Retinal pigment epithelial cell (primary cell): ENCODE results near the gene NMB.

ENCODE experiments used
- DNase-seq: peaks from one replicate; pipeline ENCODE4 v3.0.0-alpha.2; 2010; ENCODE audit warnings: low read depth
- H3K4me3 ChIP-seq: 2 replicates; pipeline ENCODE4 v1.5.1; 2011; ENCODE audit warnings: mild to moderate bottlenecking, low read length, control low read depth, moderate library complexity
- CTCF ChIP-seq: conservative IDR thresholded peaks from 2 replicates; pipeline ENCODE4 v1.5.1; 2011; ENCODE audit warnings: low read depth, low read length, control low read depth, inconsistent platforms

NMB gene

GRCh38 chr15:84668221-84668982 is 10.4 kb upstream of the NMB start:
- no peak for TF ChIP-seq CTCF
- H3K4me3 ChIP-seq = no peak overlapping the region
- no peak for DNase-seq

GRCh38 chr15:84666373-84666772 is 8.4 kb upstream of the NMB start:
- DNase-seq = no peak
- no peak overlapping the region for H3K4me3 ChIP-seq
- TF ChIP-seq CTCF = no peak

GRCh38 chr15:84661001-84661400 is 3.0 kb upstream of the NMB start:
- DNase-seq = no peak
- TF ChIP-seq CTCF = no peak
- H3K4me3 ChIP-seq = no peak overlapping the region

DNA sequence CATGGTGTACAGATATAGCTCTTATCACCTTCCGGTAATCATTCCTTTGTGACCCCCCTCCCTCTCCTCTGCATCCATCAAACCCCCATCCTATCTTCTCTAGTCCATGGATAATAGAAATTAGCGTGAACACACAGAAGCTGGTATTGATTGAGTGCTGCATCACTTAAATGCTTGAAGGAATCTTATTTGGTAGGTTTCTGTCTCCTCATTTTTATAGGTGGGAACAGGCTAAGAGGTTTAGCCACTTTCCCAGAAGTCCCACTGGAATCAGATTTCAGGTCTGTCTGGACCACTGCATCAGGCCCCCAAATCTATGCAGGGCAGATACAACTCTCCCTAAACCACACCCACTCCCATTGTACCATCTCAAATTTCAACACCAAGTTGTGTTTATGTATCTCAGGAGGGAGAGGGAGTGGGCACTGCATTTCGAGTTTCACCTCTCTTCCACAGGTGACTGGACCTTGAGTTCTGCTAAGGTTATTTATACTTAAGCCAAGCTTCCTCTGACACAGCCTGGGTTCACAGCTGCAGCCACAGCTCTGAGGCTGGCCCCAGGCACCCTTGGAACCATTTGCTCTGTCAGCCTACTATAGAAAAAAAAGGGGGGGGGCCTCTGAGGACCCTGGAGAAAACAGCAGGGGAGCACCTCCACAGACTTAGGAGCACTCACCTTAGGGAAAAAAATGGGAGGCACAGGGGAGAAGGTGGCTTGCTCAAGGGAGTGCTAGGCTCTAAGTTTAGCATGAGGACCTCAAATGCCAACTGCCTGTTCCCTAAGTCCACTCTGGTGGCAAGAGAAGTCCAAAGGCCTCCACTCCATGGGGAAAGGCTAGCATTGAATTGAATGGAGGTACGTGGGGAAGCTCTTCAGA is 2.1 kb upstream of the NMB start:
- H3K4me3 ChIP-seq = no peak overlapping the region
- no peak for DNase-seq
- no peak for TF ChIP-seq CTCF

DNA sequence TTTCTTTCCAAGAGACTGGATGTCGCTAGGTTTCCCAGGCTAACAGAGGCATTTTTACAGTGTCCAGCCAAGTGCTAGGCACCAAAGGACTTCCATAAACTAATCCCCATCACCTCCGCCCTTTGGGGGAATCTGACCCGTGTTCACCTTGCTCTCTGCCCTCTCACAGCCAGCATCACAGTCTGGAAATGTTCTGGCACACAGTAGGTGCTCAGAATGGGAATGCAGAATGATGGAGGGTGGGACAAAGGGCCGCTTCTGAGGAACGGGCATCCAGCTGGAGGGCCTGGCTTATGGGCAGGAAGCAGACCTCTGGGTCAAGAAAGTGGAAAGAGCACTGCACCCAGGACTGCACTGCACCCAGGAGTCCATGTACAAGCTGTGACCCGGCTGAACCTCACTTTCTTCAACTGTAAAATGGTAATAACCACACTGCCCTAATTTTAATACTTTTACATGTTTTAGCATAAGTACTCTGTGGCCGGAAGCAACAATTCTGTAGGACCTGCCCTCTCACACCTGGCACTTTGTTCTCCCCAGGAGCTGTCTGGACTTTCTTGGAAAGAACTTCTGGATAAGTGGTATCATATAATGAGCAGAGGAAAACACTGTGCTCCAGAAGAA is 901 bp upstream of the NMB start:
- DNase-seq = no peak
- no peak for TF ChIP-seq CTCF
- peak overlapping the region; percentile 53 for H3K4me3 ChIP-seq

DNA sequence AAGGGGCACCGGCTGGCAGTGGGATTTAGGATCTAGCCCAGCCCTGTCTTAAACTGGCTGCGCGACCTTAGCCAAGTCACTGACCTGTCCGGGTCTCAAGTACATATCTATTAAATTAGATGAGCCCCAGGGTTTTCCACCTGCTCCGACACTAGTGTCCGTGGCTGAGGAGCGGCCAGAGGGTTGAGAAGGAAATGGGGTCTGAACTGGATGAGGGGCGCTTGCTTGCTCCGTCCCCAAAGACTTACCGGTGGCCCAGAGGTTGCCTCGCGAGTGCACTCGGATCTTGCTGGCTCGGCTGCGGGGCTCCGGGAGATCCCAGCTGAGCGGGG is 285 bp downstream of the NMB start:
- no peak for DNase-seq
- H3K4me3 ChIP-seq = peak overlapping the region; percentile 53
- no peak for TF ChIP-seq CTCF

GRCh38 chr15:84656972-84657371 is 1.0 kb downstream of the NMB start:
- no peak for DNase-seq
- H3K4me3 ChIP-seq = no peak overlapping the region
- TF ChIP-seq CTCF = no peak
